Activated CD4-positive, alpha-beta memory T cell treated with anti-CD3 and anti-CD28 coated beads for 36 hours (primary cell): ENCODE measurements around the gene SLC4A1. TPM values are rescaled to one million over a fixed set of nuclear protein-coding genes. Genes with fewer than 3 reads are reported as not detected.
"Not testable (repeated sequence)": the region's sequence is repeated elsewhere in the genome, so short reads cannot be mapped to it uniquely, and the experiment has no call there.

Experiments
- CTCF ChIA-PET: fragments of 350-600 bp; sonication (Branson Sonifier 250); formaldehyde crosslinking; loops from one replicate; lab custom pipeline; 2021; ENCODE audit warnings: antibody characterized with exemption, inconsistent platforms; lab: Charles Lee
- POLR2A ChIA-PET: fragments of 350-600 bp; sonication (Branson Sonifier 250); formaldehyde crosslinking; loops from one replicate; lab custom pipeline; 2021; ENCODE audit warnings: antibody characterized with exemption; lab: Charles Lee
- DNase-seq: peaks from one replicate; pipeline ENCODE4 v3.0.0-alpha.2; 2020
- H3K27ac Mint-ChIP-seq: one replicate; pipeline ENCODE4 v1.8.0; 2021; ENCODE audit warnings: mixed read lengths
- H3K27me3 Mint-ChIP-seq: one replicate; pipeline ENCODE4 v1.8.0; 2021; ENCODE audit warnings: mixed read lengths
- H3K36me3 Mint-ChIP-seq: one replicate; pipeline ENCODE4 v1.8.0; 2021; ENCODE audit warnings: mixed read lengths
- H3K4me1 Mint-ChIP-seq: one replicate; pipeline ENCODE4 v1.8.0; 2021; ENCODE audit warnings: low read depth, mixed read lengths
- H3K4me3 Mint-ChIP-seq: one replicate; pipeline ENCODE4 v1.8.0; 2021; ENCODE audit warnings: mild to moderate bottlenecking, mixed read lengths
- H3K9me3 Mint-ChIP-seq: one replicate; pipeline ENCODE4 v1.8.0; 2021; ENCODE audit warnings: mixed read lengths
- intact Hi-C: fragments of 100-400 bp; cut with micrococcal nuclease; formaldehyde crosslinking; loops from one replicate; pipeline ENCODE4 v1.15.1; 2023
- total RNA-seq, 2 experiments: library from RNA; stranded (reverse); gene quantifications; one replicate each; pipeline ENCODE4 v1.2.3, GENCODE V29; 2021

Gene SLC4A1
- total RNA-seq, 2 experiments from 2014 or later, result not detected

GRCh38 chr17:44249501-44250246, 18.3 kb downstream of the SLC4A1 start:
- ChIA-PET CTCF (interaction anchor here (0.8 kb wide), 1 partner anchor 102 kb away, joined by 3 read pairs; no protein-coding TSS in a partner anchor), POLR2A (interaction anchor here (0.6 kb wide), 1 partner anchor 370 kb away, joined by 4 read pairs; no protein-coding TSS in a partner anchor)
- Mint-ChIP-seq H3K4me1 (peaks cover 31% of the 10 kb centered on the region), H3K27me3 (no peaks in the 10 kb centered on the region), H3K27ac (no peak overlapping the region), H3K36me3 (no peaks in the 10 kb centered on the region), H3K9me3 (no peaks in the 10 kb centered on the region), H3K4me3 (no peak overlapping the region)
- intact Hi-C loops, result no loop called here
- no peak for DNase-seq

GRCh38 chr17:44247876-44248736, 19.8 kb downstream of the SLC4A1 start:
- no peak overlapping the region for H3K4me3 Mint-ChIP-seq
- intact Hi-C loops, result no loop called here
- no peaks in the 10 kb centered on the region for H3K27me3 Mint-ChIP-seq
- no peak overlapping the region for H3K27ac Mint-ChIP-seq
- no peaks in the 10 kb centered on the region for H3K36me3 Mint-ChIP-seq
- H3K9me3 Mint-ChIP-seq, result no peaks in the 10 kb centered on the region
- H3K4me1 Mint-ChIP-seq, result peaks cover 31% of the 10 kb centered on the region
- POLR2A ChIA-PET, result interaction anchor here (0.8 kb wide), 1 partner anchor 27 kb away, joined by 3 read pairs; no protein-coding TSS in a partner anchor
- no peak for DNase-seq
- CTCF ChIA-PET, result interaction anchor here (2.4 kb wide), 1 partner anchor 26 kb away, joined by 6 read pairs; no protein-coding TSS in a partner anchor

- Mint-ChIP-seq H3K4me3 (no peak overlapping the region), H3K27ac (no peak overlapping the region), H3K36me3 (no peaks in the 10 kb centered on the region), H3K9me3 (no peaks in the 10 kb centered on the region), H3K4me1 (peaks cover 31% of the 10 kb centered on the region), H3K27me3 (no peaks in the 10 kb centered on the region)
- intact Hi-C loops, result no loop called here
- CTCF ChIA-PET, result interaction anchor here (2.4 kb wide), 1 partner anchor 26 kb away, joined by 6 read pairs; no protein-coding TSS in a partner anchor
- no peak for DNase-seq
- POLR2A ChIA-PET, result interaction anchor here (0.8 kb wide), 1 partner anchor 26 kb away, joined by 3 read pairs; no protein-coding TSS in a partner anchor
Measured at GRCh38 chr17:44247440-44247841, 20.5 kb downstream of the SLC4A1 start.

- H3K4me3 Mint-ChIP-seq, result no peak overlapping the region
- H3K27ac Mint-ChIP-seq, result no peak overlapping the region
- CTCF ChIA-PET, result no interaction called here
- H3K4me1 Mint-ChIP-seq, result peaks cover 9% of the 10 kb centered on the region
- intact Hi-C loops, result no loop called here
- no peaks in the 10 kb centered on the region for H3K27me3 Mint-ChIP-seq
- no peaks in the 10 kb centered on the region for H3K36me3 Mint-ChIP-seq
- POLR2A ChIA-PET, result no interaction called here
- no peaks in the 10 kb centered on the region for H3K9me3 Mint-ChIP-seq
- DNase-seq, result no peak
Measured at GRCh38 chr17:44241106-44241624, 26.8 kb downstream of the SLC4A1 start.

- CTCF ChIA-PET, H3K27me3 Mint-ChIP-seq, DNase-seq, intact Hi-C loops, H3K36me3 Mint-ChIP-seq, H3K4me3 Mint-ChIP-seq, H3K9me3 Mint-ChIP-seq, H3K4me1 Mint-ChIP-seq, H3K27ac Mint-ChIP-seq, POLR2A ChIA-PET: not testable (repeated sequence)
Measured at GRCh38 chr17:44237886-44238285, 30.0 kb downstream of the SLC4A1 start.

GRCh38 chr17:44236444-44236991, 31.4 kb downstream of the SLC4A1 start:
- CTCF ChIA-PET, result no interaction called here
- no peaks in the 10 kb centered on the region for H3K36me3 Mint-ChIP-seq
- no peak overlapping the region for H3K4me3 Mint-ChIP-seq
- H3K4me1 Mint-ChIP-seq, result peaks cover 6% of the 10 kb centered on the region
- no peaks in the 10 kb centered on the region for H3K9me3 Mint-ChIP-seq
- peaks cover 1% of the 10 kb centered on the region for H3K27me3 Mint-ChIP-seq
- POLR2A ChIA-PET, result no interaction called here
- intact Hi-C loops, result no loop called here
- no peak overlapping the region for H3K27ac Mint-ChIP-seq
- no peak for DNase-seq

- Mint-ChIP-seq H3K4me3 (no peak overlapping the region), H3K4me1 (peaks cover 6% of the 10 kb centered on the region), H3K27me3 (peaks cover 1% of the 10 kb centered on the region), H3K27ac (no peak overlapping the region), H3K9me3 (no peaks in the 10 kb centered on the region), H3K36me3 (no peaks in the 10 kb centered on the region)
- DNase-seq, result no peak
- POLR2A ChIA-PET, result no interaction called here
- CTCF ChIA-PET, result no interaction called here
- intact Hi-C loops, result no loop called here
Measured at GRCh38 chr17:44235583-44235936, 32.4 kb downstream of the SLC4A1 start.

- no peaks in the 10 kb centered on the region for H3K9me3 Mint-ChIP-seq
- no peak overlapping the region for H3K27ac Mint-ChIP-seq
- intact Hi-C loops, result no loop called here
- peaks cover 1% of the 10 kb centered on the region for H3K27me3 Mint-ChIP-seq
- peaks cover 6% of the 10 kb centered on the region for H3K4me1 Mint-ChIP-seq
- no peaks in the 10 kb centered on the region for H3K36me3 Mint-ChIP-seq
- H3K4me3 Mint-ChIP-seq, result no peak overlapping the region
- ChIA-PET POLR2A (no interaction called here), CTCF (no interaction called here)
- DNase-seq, result no peak
Measured at GRCh38 chr17:44233582-44233981, 34.4 kb downstream of the SLC4A1 start.

- Mint-ChIP-seq H3K27me3 (peaks cover 1% of the 10 kb centered on the region), H3K9me3 (no peaks in the 10 kb centered on the region), H3K4me1 (peaks cover 6% of the 10 kb centered on the region), H3K36me3 (no peaks in the 10 kb centered on the region), H3K27ac (no peak overlapping the region), H3K4me3 (no peak overlapping the region)
- POLR2A ChIA-PET, result no interaction called here
- intact Hi-C loops, result no loop called here
- no peak for DNase-seq
- CTCF ChIA-PET, result interaction anchor here (0.6 kb wide), 1 partner anchor 903 kb away, joined by 3 read pairs; the partner anchor contains the start of gene ACBD4
Measured at GRCh38 chr17:44232061-44232460, 35.9 kb downstream of the SLC4A1 start.

- intact Hi-C loops, result no loop called here
- H3K9me3 Mint-ChIP-seq, result no peaks in the 10 kb centered on the region
- peaks cover 4% of the 10 kb centered on the region for H3K4me1 Mint-ChIP-seq
- no peak overlapping the region for H3K27ac Mint-ChIP-seq
- peaks cover 1% of the 10 kb centered on the region for H3K27me3 Mint-ChIP-seq
- H3K36me3 Mint-ChIP-seq, result no peaks in the 10 kb centered on the region
- CTCF ChIA-PET, result interaction anchor here (1.3 kb wide), 1 partner anchor 20 kb away, joined by 3 read pairs; no protein-coding TSS in a partner anchor
- DNase-seq, result no peak
- no peak overlapping the region for H3K4me3 Mint-ChIP-seq
- POLR2A ChIA-PET, result no interaction called here
Measured at GRCh38 chr17:44230140-44230539, 37.8 kb downstream of the SLC4A1 start.

GRCh38 chr17:44229090-44229489, 38.8 kb downstream of the SLC4A1 start:
- POLR2A ChIA-PET, result interaction anchor here (1.2 kb wide), 1 partner anchor 19 kb away, joined by 4 read pairs; no protein-coding TSS in a partner anchor
- Mint-ChIP-seq H3K27ac (no peak overlapping the region), H3K4me3 (no peak overlapping the region), H3K9me3 (no peaks in the 10 kb centered on the region), H3K4me1 (no peaks in the 10 kb centered on the region), H3K27me3 (peaks cover 1% of the 10 kb centered on the region), H3K36me3 (no peaks in the 10 kb centered on the region)
- CTCF ChIA-PET, result interaction anchor here (1.1 kb wide), 1 partner anchor 113 kb away, joined by 3 read pairs; no protein-coding TSS in a partner anchor
- no peak for DNase-seq
- intact Hi-C loops, result no loop called here
